ENCODE results near the gene C16orf89.
"Not testable (repeated sequence)": the region's sequence is repeated elsewhere in the genome, so short reads cannot be mapped to it uniquely, and the experiment has no call there.

Gene C16orf89

GRCh38 chr16:5084802-5085201 lies 19.0 kb upstream of the C16orf89 start:
- not testable (repeated sequence) for H3K4me3 ChIP-seq (ENCODE audit: low read depth, low read length)

GRCh38 chr16:5084099-5084731 lies 18.5 kb upstream of the C16orf89 start:
- H3K4me3 ChIP-seq (ENCODE audit: low read depth, low read length) = not testable (repeated sequence)

- H3K4me3 ChIP-seq (ENCODE audit: low read depth, low read length) = not testable (repeated sequence)
Observed at GRCh38 chr16:5083646-5084045, 17.9 kb upstream of the C16orf89 start.

GRCh38 chr16:5080996-5081395 lies 15.2 kb upstream of the C16orf89 start:
- H3K4me3 ChIP-seq (ENCODE audit: low read depth, low read length) = not testable (repeated sequence)

GRCh38 chr16:5080461-5080860 lies 14.7 kb upstream of the C16orf89 start:
- H3K4me3 ChIP-seq (ENCODE audit: low read depth, low read length) = not testable (repeated sequence)

- H3K4me3 ChIP-seq (ENCODE audit: low read depth, low read length) = no peak overlapping the region
Observed at GRCh38 chr16:5078626-5079025, 12.9 kb upstream of the C16orf89 start.

- H3K4me3 ChIP-seq (ENCODE audit: low read depth, low read length) = no peak overlapping the region
Observed at GRCh38 chr16:5077304-5077703, 11.5 kb upstream of the C16orf89 start.

- H3K4me3 ChIP-seq (ENCODE audit: low read depth, low read length) = no peak overlapping the region
Observed at GRCh38 chr16:5075637-5076036, 9.9 kb upstream of the C16orf89 start.

- not testable (repeated sequence) for H3K4me3 ChIP-seq (ENCODE audit: low read depth, low read length)
Observed at GRCh38 chr16:5073771-5074170, 8.0 kb upstream of the C16orf89 start.

GRCh38 chr16:5073279-5073629 lies 7.5 kb upstream of the C16orf89 start:
- H3K4me3 ChIP-seq (ENCODE audit: low read depth, low read length) = no peak overlapping the region

- peak overlapping the region; percentile 85 for H3K4me3 ChIP-seq (ENCODE audit: low read depth, low read length)
Observed at GRCh38 chr16:5072334-5073278, 6.8 kb upstream of the C16orf89 start.

- H3K4me3 ChIP-seq (ENCODE audit: low read depth, low read length) = peak within 1 kb of the TSS; percentile 85
Observed at GRCh38 chr16:5071681-5072333, 6.1 kb upstream of the C16orf89 start, which contains the start of gene ALG1. Gene ALG1, plus strand, starts transcription at chr16:5071843. Its CDS starts 7 bp downstream, at chr16:5071850.

- H3K4me3 ChIP-seq (ENCODE audit: low read depth, low read length) = peak overlapping the region; percentile 85
Observed at GRCh38 chr16:5071341-5071680, 5.6 kb upstream of the C16orf89 start.

- H3K4me3 ChIP-seq (ENCODE audit: low read depth, low read length) = no peak overlapping the region
Observed at GRCh38 chr16:5070431-5071186, 4.9 kb upstream of the C16orf89 start.

- no peak overlapping the region for H3K4me3 ChIP-seq (ENCODE audit: low read depth, low read length)
Observed at GRCh38 chr16:5069854-5070253, 4.1 kb upstream of the C16orf89 start.

- no peak overlapping the region for H3K4me3 ChIP-seq (ENCODE audit: low read depth, low read length)
Observed at GRCh38 chr16:5069048-5069447, 3.3 kb upstream of the C16orf89 start.

- no peak overlapping the region for H3K4me3 ChIP-seq (ENCODE audit: low read depth, low read length)
Observed at GRCh38 chr16:5066511-5066910, 755 bp upstream of the C16orf89 start.

- H3K4me3 ChIP-seq (ENCODE audit: low read depth, low read length) = no peak overlapping the region
Observed at GRCh38 chr16:5065326-5065725, 430 bp downstream of the C16orf89 start.

- H3K4me3 ChIP-seq (ENCODE audit: low read depth, low read length) = no peak overlapping the region
Observed at GRCh38 chr16:5064915-5065314, 841 bp downstream of the C16orf89 start.

- no peak overlapping the region for H3K4me3 ChIP-seq (ENCODE audit: low read depth, low read length)
Observed at GRCh38 chr16:5062790-5063765, 2.7 kb downstream of the C16orf89 start.

All from iPS-11a (cell line).